Stimulated activated CD8-positive, alpha-beta memory T cell treated with anti-CD3 and anti-CD28 coated beads, Interleukin-12 subunit alpha, Interleukin-12 subunit beta, amount 100 ng/mL, for 4 hours (primary cell): ENCODE data around the gene PATJ.
"Not testable (repeated sequence)": the region's sequence is repeated elsewhere in the genome, so short reads cannot be mapped to it uniquely, and the experiment has no call there.

ENCODE experiments used
- DNase-seq: peaks from one replicate; pipeline ENCODE4 v3.0.0-alpha.2; 2020; ENCODE audit warnings: low read depth

The PATJ gene

GRCh38 chr1:61818992-61819391 is 76.7 kb downstream of the PATJ start:
- no peak for DNase-seq

- no peak for DNase-seq
Observed at GRCh38 chr1:61819421-61819820, 77.1 kb downstream of the PATJ start.

GRCh38 chr1:61825393-61825792 is 83.1 kb downstream of the PATJ start:
- DNase-seq: no peak

GRCh38 chr1:61828805-61829204 is 86.5 kb downstream of the PATJ start:
- no peak for DNase-seq

GRCh38 chr1:61836649-61837048 is 94.4 kb downstream of the PATJ start:
- no peak for DNase-seq

- not testable (repeated sequence) for DNase-seq
Observed at GRCh38 chr1:61837607-61838006, 95.3 kb downstream of the PATJ start.

GRCh38 chr1:61839679-61840078 is 97.4 kb downstream of the PATJ start:
- no peak for DNase-seq

GRCh38 chr1:61842036-61842435 is 99.8 kb downstream of the PATJ start:
- DNase-seq: no peak

GRCh38 chr1:61842863-61843514 is 100.7 kb downstream of the PATJ start:
- no peak for DNase-seq

GRCh38 chr1:61844006-61844405 is 101.7 kb downstream of the PATJ start:
- DNase-seq: no peak

GRCh38 chr1:61844664-61845063 is 102.4 kb downstream of the PATJ start:
- not testable (repeated sequence) for DNase-seq

- no peak for DNase-seq
Observed at GRCh38 chr1:61851235-61851634, 109.0 kb downstream of the PATJ start.

GRCh38 chr1:61851849-61852669 is 109.8 kb downstream of the PATJ start:
- no peak for DNase-seq

GRCh38 chr1:61852670-61853015 is 110.4 kb downstream of the PATJ start:
- no peak for DNase-seq

- DNase-seq: no peak
Observed at GRCh38 chr1:61853583-61853982, 111.3 kb downstream of the PATJ start.

- DNase-seq: no peak
Observed at GRCh38 chr1:61864489-61864888, 122.2 kb downstream of the PATJ start.

GRCh38 chr1:61865646-61866220 is 123.5 kb downstream of the PATJ start:
- DNase-seq: no peak

GRCh38 chr1:61869691-61870109 is 127.4 kb downstream of the PATJ start:
- DNase-seq: no peak

GRCh38 chr1:61872206-61872605 is 129.9 kb downstream of the PATJ start:
- DNase-seq: no peak

GRCh38 chr1:61873581-61873980 is 131.3 kb downstream of the PATJ start:
- no peak for DNase-seq

GRCh38 chr1:61873994-61874393 is 131.7 kb downstream of the PATJ start:
- DNase-seq: no peak

- no peak for DNase-seq
Observed at GRCh38 chr1:61875198-61875597, 132.9 kb downstream of the PATJ start.

GRCh38 chr1:61879887-61880474 is 137.7 kb downstream of the PATJ start:
- not testable (repeated sequence) for DNase-seq
